Endodermal cell (in vitro differentiated cells): ENCODE data around the gene ASF1A. TPM values are rescaled to one million over a fixed set of nuclear protein-coding genes. Genes with fewer than 3 reads are reported as not detected.

Experiments used
- DNase-seq: peaks from one replicate; pipeline ENCODE4 v3.0.0-alpha.2; 2017
- H3K27ac ChIP-seq: 2 replicates; pipeline ENCODE4 v1.5.1; 2013; ENCODE audit warnings: mild to moderate bottlenecking, low read depth, low read length, moderate library complexity
- H3K27me3 ChIP-seq: 2 replicates; pipeline ENCODE4 v1.6.1; 2013; ENCODE audit warnings: mild to moderate bottlenecking, low read length, moderate library complexity; ENCODE audit not compliant: insufficient read depth, control insufficient read depth, poor library complexity, severe bottlenecking
- H3K36me3 ChIP-seq: 2 replicates; pipeline ENCODE4 v1.7.0; 2013; ENCODE audit warnings: mild to moderate bottlenecking, low read length, moderate library complexity; ENCODE audit not compliant: control insufficient read depth, insufficient read depth
- H3K4me1 ChIP-seq: one replicate; pipeline ENCODE4 v1.7.0; 2013; ENCODE audit warnings: low read length; ENCODE audit not compliant: control insufficient read depth, insufficient read depth
- H3K4me3 ChIP-seq: 2 replicates; pipeline ENCODE4 v1.5.1; 2013; ENCODE audit warnings: mild to moderate bottlenecking, low read length, moderate library complexity
- H3K9ac ChIP-seq: 2 replicates; pipeline ENCODE4 v1.6.1; 2013; ENCODE audit warnings: mild to moderate bottlenecking, low read length, moderate library complexity; ENCODE audit not compliant: poor library complexity, severe bottlenecking; ENCODE audit errors: extremely low read depth
- H3K9me3 ChIP-seq: 2 replicates; pipeline ENCODE4 v1.6.1; 2013; ENCODE audit warnings: mild to moderate bottlenecking, low read length, moderate library complexity; ENCODE audit not compliant: control insufficient read depth
- H3K27ac Mint-ChIP-seq: 2 replicates; pipeline ENCODE4 v1.8.0; 2020; ENCODE audit warnings: mixed read lengths
- H3K27me3 Mint-ChIP-seq: 2 replicates; pipeline ENCODE4 v1.8.0; 2021; ENCODE audit warnings: mild to moderate bottlenecking, mixed read lengths; ENCODE audit not compliant: insufficient read depth
- H3K36me3 Mint-ChIP-seq: 2 replicates; pipeline ENCODE4 v1.8.0; 2020; ENCODE audit warnings: low read depth, mixed read lengths
- H3K4me1 Mint-ChIP-seq: 2 replicates; pipeline ENCODE4 v1.8.0; 2020; ENCODE audit warnings: mixed read lengths
- H3K4me3 Mint-ChIP-seq: 2 replicates; pipeline ENCODE4 v1.8.0; 2020; ENCODE audit warnings: mild to moderate bottlenecking, moderate library complexity, mixed read lengths
- H3K9me3 Mint-ChIP-seq: 2 replicates; pipeline ENCODE4 v1.8.0; 2020; ENCODE audit warnings: mild to moderate bottlenecking, mixed read lengths
- CTCF ChIP-seq: fragments of 200-600 bp; sonication (generic); conservative IDR thresholded peaks from 2 replicates; pipeline ENCODE4 v1.5.0; 2021; ENCODE audit warnings: antibody characterized with exemption, mild to moderate bottlenecking
- WGBS, 2 experiments: methylation state at CpG; one replicate each; pipeline versions ENCODE4 v1.1.5 to v1.1.7; 2013; ENCODE audit warnings: missing lambda C conversion rate in 2 of 2, mixed read lengths in 1 of 2; ENCODE audit not compliant: insufficient coverage in 1 of 2, insufficient read length in 1 of 2; 5-methylcytosine and 5-hydroxymethylcytosine counted together
- total RNA-seq, 2 donors: library from RNA; stranded (reverse); fragmentation: NEBNext Ultra II Directional in 1 of 2; extraction: Animal tissue kit (Norgen Biotek cat#: 25700) in 1 of 2; gene quantifications; 2 replicates in 1 of 2; 3 replicates in 1 of 2; pipeline ENCODE4 v1.2.1, GENCODE V29; 2021

Gene ASF1A
- total RNA-seq, 2 donors from 2014 or later = 44.5 to 54.9 TPM

GRCh38 chr6:118889163-118889562, 4.8 kb upstream of the ASF1A start:
- WGBS, 2 experiments = 86 to 94% methylated on average over 2 to 4 of the region's 4 CpGs

GRCh38 chr6:118890997-118891790, 2.8 kb upstream of the ASF1A start:
- Mint-ChIP-seq H3K27me3 (no peaks in the 10 kb centered on the region), H3K27ac (peak overlapping the region; percentile 59), H3K4me1 (peaks cover 28% of the 10 kb centered on the region), H3K36me3 (peaks cover 11% of the 10 kb centered on the region), H3K4me3 (no peak overlapping the region), H3K9me3 (no peaks in the 10 kb centered on the region)
- DNase-seq = no peak
- H3K27me3 ChIP-seq = no peaks in the 10 kb centered on the region
- 86 to 89% methylated on average over 4 to 5 of the region's 5 CpGs for WGBS, 2 experiments
- H3K36me3 ChIP-seq = no peaks in the 10 kb centered on the region
- H3K4me1 ChIP-seq = peaks cover 7% of the 10 kb centered on the region
- H3K9me3 ChIP-seq = no peaks in the 10 kb centered on the region
- no peak for TF ChIP-seq CTCF
- H3K9ac ChIP-seq = no peak overlapping the region
- H3K4me3 ChIP-seq = peak overlapping the region; percentile 37
- H3K27ac ChIP-seq = no peak overlapping the region

More at GRCh38 chr6:118889163-118889562, 4.8 kb upstream of the ASF1A start:
- Mint-ChIP-seq H3K9me3 (no peaks in the 10 kb centered on the region), H3K36me3 (peaks cover 9% of the 10 kb centered on the region), H3K27ac (no peak overlapping the region), H3K27me3 (no peaks in the 10 kb centered on the region), H3K4me3 (no peak overlapping the region), H3K4me1 (peaks cover 30% of the 10 kb centered on the region)
- no peaks in the 10 kb centered on the region for H3K9me3 ChIP-seq
- no peaks in the 10 kb centered on the region for H3K36me3 ChIP-seq
- DNase-seq = no peak
- H3K4me1 ChIP-seq = peaks cover 7% of the 10 kb centered on the region
- no peaks in the 10 kb centered on the region for H3K27me3 ChIP-seq
- no peak overlapping the region for H3K4me3 ChIP-seq
- TF ChIP-seq CTCF = no peak
- no peak overlapping the region for H3K27ac ChIP-seq
- no peak overlapping the region for H3K9ac ChIP-seq

GRCh38 chr6:118892355-118892991, 1.5 kb upstream of the ASF1A start:
- Histone ChIP-seq H3K4me3 (peak overlapping the region; percentile 84), H3K36me3 (no peaks in the 10 kb centered on the region), H3K9me3 (no peaks in the 10 kb centered on the region), H3K9ac (peak overlapping the region; percentile 86), H3K27ac (no peak overlapping the region), H3K4me1 (peaks cover 7% of the 10 kb centered on the region), H3K27me3 (no peaks in the 10 kb centered on the region)
- H3K4me3 Mint-ChIP-seq = peak overlapping the region; percentile 99
- no peak for TF ChIP-seq CTCF
- peaks cover 30% of the 10 kb centered on the region for H3K4me1 Mint-ChIP-seq
- no peaks in the 10 kb centered on the region for H3K9me3 Mint-ChIP-seq
- peaks cover 12% of the 10 kb centered on the region for H3K36me3 Mint-ChIP-seq
- no peaks in the 10 kb centered on the region for H3K27me3 Mint-ChIP-seq
- no peak for DNase-seq
- peak overlapping the region; percentile 98 for H3K27ac Mint-ChIP-seq
- WGBS, 2 experiments = 75 to 80% methylated on average over 6 of the region's 6 CpGs
